K562 (cell line): ENCODE measurements around the gene CHAT. TPM values are rescaled to one million over a fixed set of nuclear protein-coding genes. Genes with fewer than 3 reads are reported as not detected.

Experiments used
- ATAC-seq: fragments of 200-7000 bp; cut with Tn5 transposase; 3 replicates; pipeline ENCODE4 v1.9.1; 2020; ENCODE audit warnings: moderate library complexity
- BruUV-seq: library from RNA; stranded (reverse); fragments of 400-500 nt; replicated peaks from 2 replicates; lab custom pipeline; 2021; lab: Mats Ljungman, UMichigan
- CTCF ChIA-PET: fragments of 300-600 bp; formaldehyde crosslinking; extraction: SDS; loops from one replicate; lab custom pipeline; 2021; ENCODE audit warnings: low intra/inter-chr PET ratio; lab: Yijun Ruan, JAX
- POLR2A ChIA-PET: fragments of 300-600, 350-650 bp; sonication (Branson Sonifier 250); formaldehyde crosslinking; extraction: SDS; loops from one replicate; lab custom pipeline; 2021; ENCODE audit warnings: antibody characterized with exemption, inconsistent platforms; lab: Yijun Ruan, JAX
- DNase-seq, 4 experiments: peaks; one replicate each; pipeline versions ENCODE4 v3.0.0 to v3.0.0-alpha.2; 2011 to 2018; ENCODE audit warnings: low spot score in 3 of 4, mixed read lengths in 3 of 4; ENCODE audit errors: extremely low read depth in 1 of 4
- FAIRE-seq: peaks from 2 replicates; lab custom pipeline; 2011; peaks lifted over from hg19 to GRCh38; lab: Jason Lieb, UNC
- H2AFZ ChIP-seq: 2 replicates; pipeline ENCODE4 v1.6.0; 2011; ENCODE audit warnings: low read depth, low read length, control low read depth, inconsistent platforms
- H3K27ac ChIP-seq: fragments of 200-600 bp; 3 replicates; pipeline ENCODE4 v1.8.0; 2011; ENCODE audit warnings: low read depth, mild to moderate bottlenecking, control low read depth, inconsistent platforms, low read length, moderate library complexity, mixed read lengths; ENCODE audit errors: extremely low read depth
- H3K27me3 ChIP-seq, 2 experiments: fragments of 300-600 bp in 1 of 2; 2 replicates in 1 of 2; 3 replicates in 1 of 2; pipeline versions ENCODE4 v1.6.0 to v1.8.0; 2011; ENCODE audit warnings: inconsistent platforms in 2 of 2, low read length in 2 of 2, mild to moderate bottlenecking in 1 of 2, mixed read lengths in 1 of 2, moderate library complexity in 1 of 2; ENCODE audit not compliant: control insufficient read depth in 2 of 2, insufficient read depth in 2 of 2
- H3K36me3 ChIP-seq: fragments of 300-600 bp; 3 replicates; pipeline ENCODE4 v1.8.0; 2011; ENCODE audit warnings: mild to moderate bottlenecking, low read length, inconsistent platforms; ENCODE audit not compliant: control insufficient read depth, insufficient read depth
- H3K4me1 ChIP-seq, 2 experiments: fragments of 200-600 bp in 1 of 2; replicated peaks in 1 of 2; 2 replicates in 1 of 2; 3 replicates in 1 of 2; pipeline versions ENCODE4 v1.5.1 to v1.8.0; 2011; ENCODE audit warnings: inconsistent platforms in 2 of 2, low read length in 2 of 2, mild to moderate bottlenecking in 1 of 2, mixed read lengths in 1 of 2, moderate library complexity in 1 of 2; ENCODE audit not compliant: control insufficient read depth in 2 of 2, insufficient read depth in 2 of 2
- H3K4me2 ChIP-seq: 2 replicates; pipeline ENCODE4 v1.6.1; 2011; ENCODE audit warnings: low read length, control low read depth, inconsistent platforms, mixed read lengths; ENCODE audit not compliant: insufficient read depth
- H3K4me3 ChIP-seq: fragments of 200-600 bp; sonication (generic), shearing (Covaris generic); 2 replicates; pipeline ENCODE4 v1.5.1; 2016; ENCODE audit warnings: control low read depth, inconsistent platforms
- H3K79me2 ChIP-seq: fragments of 200-600 bp; 3 replicates; pipeline ENCODE4 v1.8.0; 2011; ENCODE audit warnings: low read length, inconsistent platforms; ENCODE audit not compliant: control insufficient read depth, insufficient read depth
- H3K9ac ChIP-seq, 2 experiments: 2 replicates each; pipeline versions ENCODE4 v1.6.0 to v1.6.1; 2011; ENCODE audit warnings: low read depth in 2 of 2, low read length in 2 of 2, control low read depth in 1 of 2, inconsistent platforms in 1 of 2, mild to moderate bottlenecking in 1 of 2, mixed read lengths in 1 of 2; ENCODE audit not compliant: insufficient read depth in 1 of 2
- H3K9me1 ChIP-seq: one replicate; pipeline ENCODE4 v1.6.0; 2011; ENCODE audit warnings: inconsistent platforms, mild to moderate bottlenecking, low read length, moderate library complexity; ENCODE audit not compliant: control insufficient read depth, insufficient read depth
- H3K9me3 ChIP-seq: replicated peaks from 2 replicates; pipeline ENCODE4 v1.5.1; 2011; ENCODE audit warnings: low read depth, low read length, inconsistent platforms; ENCODE audit not compliant: control insufficient read depth, insufficient read depth
- H4K20me1 ChIP-seq: replicated peaks from 2 replicates; pipeline ENCODE4 v1.6.1; 2011; ENCODE audit warnings: low read length, inconsistent platforms, mixed read lengths; ENCODE audit not compliant: control insufficient read depth, insufficient read depth
- ATF3 ChIP-seq, 2 experiments: fragments of 450-650 bp in 1 of 2; sonication (generic) in 1 of 2; formaldehyde crosslinking in 1 of 2; IDR thresholded peaks in 1 of 2; conservative IDR thresholded peaks in 1 of 2; 2 replicates each; pipeline versions ENCODE4 v1.6.1 to v1.8.1; 2016 to 2023; ENCODE audit warnings: mild to moderate bottlenecking in 2 of 2, moderate library complexity in 2 of 2, inconsistent platforms in 1 of 2, missing genetic modification reagents in 1 of 2
- CBFA2T2 ChIP-seq: fragments of 450-650 bp; conservative IDR thresholded peaks from 2 replicates; pipeline ENCODE4 v1.6.1; 2017; ENCODE audit warnings: mild to moderate bottlenecking
- FIP1L1 ChIP-seq: fragments of 200-400 bp; formaldehyde crosslinking; IDR thresholded peaks from 2 replicates; pipeline ENCODE4 v1.6.1; 2018; ENCODE audit warnings: mild to moderate bottlenecking, low read depth, low read length; ENCODE audit not compliant: poor library complexity, severe bottlenecking
- FOSL1 ChIP-seq: fragments of 200-800 bp; sonication (Bioruptor generic); conservative IDR thresholded peaks from 2 replicates; pipeline ENCODE4 v1.6.1; 2016; ENCODE audit warnings: missing genetic modification characterization, missing compliant biosample characterization
- JUN ChIP-seq, 2 experiments: sonication (generic) in 1 of 2; formaldehyde crosslinking in 1 of 2; IDR thresholded peaks; 2 replicates each; pipeline versions ENCODE4 v1.6.1 to v1.8.0; 2012 to 2022; ENCODE audit warnings: borderline replicate concordance in 2 of 2, mild to moderate bottlenecking in 2 of 2, improper control_type of control experiment in 1 of 2, low read depth in 1 of 2, low read length in 1 of 2, missing genetic modification reagents in 1 of 2
- MEIS2 ChIP-seq: fragments of 450-650 bp; IDR thresholded peaks from 2 replicates; pipeline ENCODE4 v1.6.1; 2014; ENCODE audit warnings: mild to moderate bottlenecking; ENCODE audit not compliant: partially characterized antibody
- TEAD1 ChIP-seq, 2 experiments: fragments of 450-650 bp in 1 of 2; sonication (generic) in 1 of 2; formaldehyde crosslinking; IDR thresholded peaks; 2 replicates each; pipeline versions ENCODE4 v1.4.0 to v1.8.0; 2020 to 2022; ENCODE audit warnings: mild to moderate bottlenecking in 2 of 2, missing genetic modification reagents in 1 of 2
- WGBS: fragments of 100-300 bp; shearing (Covaris generic); methylation state at CpG from one replicate; pipeline ENCODE4 v1.1.6; 2016; ENCODE audit warnings: low coverage, mixed read lengths; ENCODE audit not compliant: insufficient coverage; ENCODE audit errors: missing lambda C conversion rate; 5-methylcytosine and 5-hydroxymethylcytosine counted together
- in situ Hi-C: fragments of 300-500 bp; cut with MboI; formaldehyde crosslinking; loops from 4 replicates; pipeline ENCODE4 v1.15.0; 2018; ENCODE audit warnings: inconsistent platforms, mixed read lengths
- intact Hi-C: fragments of 100-400 bp; cut with micrococcal nuclease; formaldehyde crosslinking; loops from 2 replicates; pipeline ENCODE4 v1.14.2; 2022
- polyA plus RNA-seq, 8 experiments: library from polyadenylated mRNA; depleted of rRNA in 4 of 8; stranded (reverse) in 5 of 8; unstranded in 3 of 8; fragments of >200 nt; fragmentation: Nextera tagmentation in 2 of 8; fragmentation: Illumina TruSeq in 1 of 8; extraction: Ambion mirVana in 2 of 8; extraction: Trizol in 1 of 8; gene quantifications; 2 replicates each; pipeline versions ENCODE4 v1.2.1 to v1.2.3, GENCODE V29; 2011 to 2014; ENCODE audit warnings: inconsistent platforms in 1 of 8, missing spikeins in 1 of 8
- total RNA-seq, 7 experiments: library from RNA; depleted of rRNA in 6 of 7; stranded (reverse); fragments of >200 nt in 6 of 7; fragmentation: Illumina TruSeq in 2 of 7; extraction: Trizol in 2 of 7; gene quantifications; 2 replicates each; pipeline versions ENCODE4 v1.2.1 to v1.2.3, GENCODE V29; 2011 to 2021; ENCODE audit warnings: low replicate concordance in 1 of 7

CHAT gene
- total and polyA plus RNA-seq, 9 of the 15 experiments (the other 6 are each of a cell fraction or from before 2014, with no cell fraction given) = not detected

DNA sequence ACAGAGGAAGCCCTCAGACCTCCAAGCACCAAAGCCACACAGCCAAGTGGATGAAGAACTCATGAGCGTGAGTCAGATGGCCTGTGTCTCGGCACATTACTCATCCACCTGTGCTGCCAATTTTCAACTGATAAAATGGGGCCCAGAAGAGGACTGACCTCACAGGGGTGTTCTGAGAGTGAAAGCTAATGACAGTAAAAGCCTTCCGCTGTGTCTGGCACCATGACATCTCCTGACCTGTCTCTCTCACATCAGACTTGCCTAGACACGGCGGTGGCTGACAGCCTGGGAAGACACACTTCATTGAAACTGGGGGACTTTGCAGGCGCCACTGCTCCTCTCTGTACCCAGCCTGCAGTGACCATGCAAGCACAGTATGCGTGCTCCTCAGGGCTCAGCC lies 12.0 kb upstream of the CHAT start:
- intact Hi-C loops = no loop called here

More for the DNA sequence above, 12.0 kb upstream of the CHAT start:
- Histone ChIP-seq H3K27ac (no peak overlapping the region), H3K27me3 (no peaks in the 10 kb centered on the region), H4K20me1 (peaks cover 7% of the 10 kb centered on the region; the same call in 1 of the 2 replicates), H3K4me1 (peaks cover 0 to under 1% of the 10 kb centered on the region in 2 experiments; a peak in 1 of 5 replicates), H3K4me3 (no peak overlapping the region), H3K36me3 (no peaks in the 10 kb centered on the region), H2AFZ (no peak overlapping the region), H3K9ac (no peak overlapping the region), H3K4me2 (no peak overlapping the region), H3K9me3 (no peaks in the 10 kb centered on the region), H3K9me1 (no peaks in the 10 kb centered on the region), H3K79me2 (no peaks in the 10 kb centered on the region)
- FAIRE-seq (no peak), DNase-seq (peak in 1 of 4 experiments; percentile 13), ATAC-seq (no peak; the same call in 2 of the 3 replicates)
- CTCF ChIA-PET = no interaction called here
- WGBS = 2% methylated on average over 7 of the region's 7 CpGs
- peak; percentile 86 for TF ChIP-seq FOSL1
- TF ChIP-seq CBFA2T2 = 0 out of 2 replicates have a peak, but pooled peaks have one; percentile 4
- TF ChIP-seq MEIS2 = peak; percentile 25
- no peak for TF ChIP-seq TEAD1 (CRISPR knock-in tag; IDR thresholded peaks at IDR 0.05)
- peak; percentile 48; the same call in 1 of the 2 replicates for TF ChIP-seq ATF3 (IDR thresholded peaks at IDR 0.05)
- no peak for TF ChIP-seq ATF3 (CRISPR knock-in tag; conservative IDR thresholded peaks at IDR 0.05)
- TF ChIP-seq JUN (IDR thresholded peaks at IDR 0.05; ENCODE audit: borderline replicate concordance, low read depth, low read length) = 0 out of 2 replicates have a peak, but pooled peaks have one; percentile 8
- TF ChIP-seq JUN (CRISPR knock-in tag; IDR thresholded peaks at IDR 0.05; ENCODE audit: borderline replicate concordance) = no peak
- TF ChIP-seq FIP1L1 = no peak
- BruUV-seq = no TSS peak
- POLR2A ChIA-PET = no interaction called here
- in situ Hi-C loops = no loop called here
